Adipocyte (in vitro differentiated cells): ENCODE results near the gene TNFRSF13B.
"Not testable (repeated sequence)": the region's sequence is repeated elsewhere in the genome, so short reads cannot be mapped to it uniquely, and the experiment has no call there.

Experiments
- DNase-seq: peaks from one replicate; pipeline ENCODE4 v3.0.0-alpha.2; 2015; ENCODE audit warnings: low read depth
- H3K27me3 ChIP-seq: replicated peaks from 2 replicates; pipeline ENCODE4 v1.7.0; 2013; ENCODE audit warnings: mild to moderate bottlenecking, low read length, moderate library complexity; ENCODE audit not compliant: control insufficient read depth, insufficient read depth
- H3K36me3 ChIP-seq: 2 replicates; pipeline ENCODE4 v1.7.0; 2013; ENCODE audit warnings: low read length, mild to moderate bottlenecking, moderate library complexity; ENCODE audit not compliant: control insufficient read depth, insufficient read depth, severe bottlenecking
- H3K4me1 ChIP-seq: 2 replicates; pipeline ENCODE4 v1.7.0; 2013; ENCODE audit warnings: mild to moderate bottlenecking, low read length, moderate library complexity; ENCODE audit not compliant: control insufficient read depth, insufficient read depth
- H3K4me3 ChIP-seq: 2 replicates; pipeline ENCODE4 v1.7.0; 2013; ENCODE audit warnings: mild to moderate bottlenecking, low read length, moderate library complexity
- H3K9ac ChIP-seq: 2 replicates; pipeline ENCODE4 v1.7.0; 2013; ENCODE audit warnings: mild to moderate bottlenecking, low read length, moderate library complexity
- H3K9me3 ChIP-seq: 2 replicates; pipeline ENCODE4 v1.7.0; 2013; ENCODE audit warnings: mild to moderate bottlenecking, low read length, moderate library complexity; ENCODE audit not compliant: control insufficient read depth

The TNFRSF13B gene

GRCh38 chr17:17002731-17003715 is 31.1 kb upstream of the TNFRSF13B start:
- H3K9ac ChIP-seq, H3K27me3 ChIP-seq, H3K4me1 ChIP-seq, H3K4me3 ChIP-seq, DNase-seq, H3K36me3 ChIP-seq, H3K9me3 ChIP-seq: not testable (repeated sequence)

GRCh38 chr17:17001874-17002520 is 30.1 kb upstream of the TNFRSF13B start:
- no peaks in the 10 kb centered on the region for H3K36me3 ChIP-seq
- H3K4me3 ChIP-seq: no peak overlapping the region
- peaks cover 3% of the 10 kb centered on the region for H3K4me1 ChIP-seq
- H3K9ac ChIP-seq: no peak overlapping the region
- peaks cover 8% of the 10 kb centered on the region for H3K27me3 ChIP-seq
- peak; percentile 85 for DNase-seq
- no peaks in the 10 kb centered on the region for H3K9me3 ChIP-seq

- no peak overlapping the region for H3K9ac ChIP-seq
- no peaks in the 10 kb centered on the region for H3K36me3 ChIP-seq
- peaks cover 3% of the 10 kb centered on the region for H3K4me1 ChIP-seq
- H3K27me3 ChIP-seq: peaks cover 8% of the 10 kb centered on the region
- no peak for DNase-seq
- H3K9me3 ChIP-seq: no peaks in the 10 kb centered on the region
- no peak overlapping the region for H3K4me3 ChIP-seq
Observed at GRCh38 chr17:17001076-17001777, 29.3 kb upstream of the TNFRSF13B start.

- Histone ChIP-seq H3K4me1 (peaks cover 3% of the 10 kb centered on the region), H3K9me3 (no peaks in the 10 kb centered on the region), H3K27me3 (peaks cover 8% of the 10 kb centered on the region), H3K9ac (no peak overlapping the region), H3K36me3 (no peaks in the 10 kb centered on the region), H3K4me3 (no peak overlapping the region)
- DNase-seq: no peak
Observed at GRCh38 chr17:16999931-17000625, 28.2 kb upstream of the TNFRSF13B start.

- Histone ChIP-seq H3K9ac (no peak overlapping the region), H3K27me3 (peaks cover 4% of the 10 kb centered on the region), H3K9me3 (no peaks in the 10 kb centered on the region), H3K4me1 (peaks cover 6% of the 10 kb centered on the region), H3K36me3 (no peaks in the 10 kb centered on the region), H3K4me3 (no peak overlapping the region)
- no peak for DNase-seq
Observed at GRCh38 chr17:16997514-16998429, 25.9 kb upstream of the TNFRSF13B start.

- H3K9ac ChIP-seq, H3K9me3 ChIP-seq, H3K27me3 ChIP-seq, H3K4me1 ChIP-seq, H3K4me3 ChIP-seq, H3K36me3 ChIP-seq, DNase-seq: not testable (repeated sequence)
Observed at GRCh38 chr17:16996726-16997125, 24.8 kb upstream of the TNFRSF13B start.

- Histone ChIP-seq H3K4me3 (no peak overlapping the region), H3K9me3 (no peaks in the 10 kb centered on the region), H3K9ac (no peak overlapping the region), H3K27me3 (no peaks in the 10 kb centered on the region), H3K4me1 (peaks cover 3% of the 10 kb centered on the region), H3K36me3 (no peaks in the 10 kb centered on the region)
- DNase-seq: no peak
Observed at GRCh38 chr17:16995930-16996329, 24.0 kb upstream of the TNFRSF13B start.

GRCh38 chr17:16994631-16995030 is 22.7 kb upstream of the TNFRSF13B start:
- H3K27me3 ChIP-seq: no peaks in the 10 kb centered on the region
- peaks cover 3% of the 10 kb centered on the region for H3K4me1 ChIP-seq
- DNase-seq: peak; percentile 62
- no peak overlapping the region for H3K9ac ChIP-seq
- no peak overlapping the region for H3K4me3 ChIP-seq
- no peaks in the 10 kb centered on the region for H3K9me3 ChIP-seq
- no peaks in the 10 kb centered on the region for H3K36me3 ChIP-seq

GRCh38 chr17:16991349-16992009 is 19.6 kb upstream of the TNFRSF13B start:
- Histone ChIP-seq H3K4me3 (no peak overlapping the region), H3K9me3 (no peaks in the 10 kb centered on the region), H3K36me3 (no peaks in the 10 kb centered on the region), H3K4me1 (peaks cover 11% of the 10 kb centered on the region), H3K9ac (no peak overlapping the region), H3K27me3 (no peaks in the 10 kb centered on the region)
- DNase-seq: peak; percentile 88
